SK-N-SH treated with all-trans-retinoic acid at 6 μM for 48 hours (cell line): ENCODE results near the gene KRT71.

Source experiments
- ATAC-seq: fragments of 200-7000 bp; cut with Tn5 transposase; 3 replicates; pipeline ENCODE4 v1.9.1; 2020; ENCODE audit warnings: mild to moderate bottlenecking, moderate library complexity
- ARNTL ChIP-seq: fragments of 450-650 bp; formaldehyde crosslinking; IDR thresholded peaks from 2 replicates; pipeline ENCODE4 v1.5.0; 2020; ENCODE audit warnings: low read depth, mild to moderate bottlenecking, moderate library complexity, borderline replicate concordance
- BACH2 ChIP-seq: fragments of 250-450 bp; sonication (Bioruptor Pico); IDR thresholded peaks from 2 replicates; pipeline ENCODE4 v1.9.0; 2021; ENCODE audit warnings: mild to moderate bottlenecking, borderline replicate concordance
- CREB5 ChIP-seq: fragments of 250-450 bp; sonication (Bioruptor Pico); IDR thresholded peaks from 2 replicates; pipeline ENCODE4 v1.5.1; 2020; ENCODE audit warnings: low read depth, mild to moderate bottlenecking, moderate library complexity
- CSDC2 ChIP-seq: fragments of 250-450 bp; sonication (Bioruptor Pico); IDR thresholded peaks from 2 replicates; pipeline ENCODE4 v1.5.0; 2020; ENCODE audit warnings: mild to moderate bottlenecking, moderate library complexity
- CSRNP3 ChIP-seq: fragments of 250-450 bp; sonication (Bioruptor Pico); IDR thresholded peaks from 2 replicates; pipeline ENCODE4 v1.5.1; 2021; ENCODE audit warnings: mild to moderate bottlenecking, moderate library complexity
- ESRRG ChIP-seq: fragments of 250-450 bp; sonication (Bioruptor Pico); IDR thresholded peaks from 2 replicates; pipeline ENCODE4 v1.6.1; 2021; ENCODE audit warnings: mild to moderate bottlenecking
- GLIS3 ChIP-seq: fragments of 250-450 bp; sonication (Bioruptor Pico); IDR thresholded peaks from 2 replicates; pipeline ENCODE4 v1.5.0; 2020; ENCODE audit warnings: mild to moderate bottlenecking, moderate library complexity
- ISL1 ChIP-seq: fragments of 250-450 bp; sonication (Bioruptor Pico); IDR thresholded peaks from 2 replicates; pipeline ENCODE4 v2.1.2; 2022; ENCODE audit warnings: mild to moderate bottlenecking, moderate library complexity
- OSR1 ChIP-seq: fragments of 250-450 bp; sonication (Bioruptor Pico); IDR thresholded peaks from 2 replicates; pipeline ENCODE4 v1.8.0; 2022; ENCODE audit warnings: moderate library complexity, mild to moderate bottlenecking, inconsistent platforms
- POU6F1 ChIP-seq: fragments of 250-450 bp; sonication (Bioruptor Pico); IDR thresholded peaks from 2 replicates; pipeline ENCODE4 v1.8.0; 2021; ENCODE audit warnings: low read depth, mild to moderate bottlenecking, moderate library complexity, borderline replicate concordance
- PPARA ChIP-seq: fragments of 250-450 bp; sonication (Bioruptor Pico); IDR thresholded peaks from 2 replicates; pipeline ENCODE4 v1.5.0; 2020; ENCODE audit warnings: mild to moderate bottlenecking, borderline replicate concordance
- RARB ChIP-seq: fragments of 250-450 bp; sonication (Bioruptor Pico); IDR thresholded peaks from 2 replicates; pipeline ENCODE4 v1.8.0; 2021; ENCODE audit warnings: mild to moderate bottlenecking, moderate library complexity
- SNAI2 ChIP-seq: fragments of 250-450 bp; sonication (Bioruptor Pico); IDR thresholded peaks from 2 replicates; pipeline ENCODE4 v1.5.0; 2020; ENCODE audit warnings: mild to moderate bottlenecking, moderate library complexity
- TCF4 ChIP-seq: fragments of 250-450 bp; sonication (Bioruptor Pico); IDR thresholded peaks from 2 replicates; pipeline ENCODE4 v1.8.0; 2021; ENCODE audit warnings: mild to moderate bottlenecking, moderate library complexity, borderline replicate concordance
- TOX ChIP-seq: fragments of 250-450 bp; sonication (Bioruptor Pico); IDR thresholded peaks from 2 replicates; pipeline ENCODE4 v1.8.0; 2021; ENCODE audit warnings: mild to moderate bottlenecking, moderate library complexity, borderline replicate concordance
- TSHZ2 ChIP-seq: fragments of 250-450 bp; sonication (Bioruptor Pico); IDR thresholded peaks from 2 replicates; pipeline ENCODE4 v1.5.0; 2020; ENCODE audit warnings: mild to moderate bottlenecking, moderate library complexity
- ZC3H10 ChIP-seq: fragments of 250-450 bp; sonication (Bioruptor Pico); IDR thresholded peaks from 2 replicates; pipeline ENCODE4 v1.5.1; 2021; ENCODE audit warnings: mild to moderate bottlenecking, moderate library complexity
- ZFP3 ChIP-seq: fragments of 250-450 bp; sonication (Bioruptor Pico); IDR thresholded peaks from 2 replicates; pipeline ENCODE4 v1.5.0; 2020; ENCODE audit warnings: mild to moderate bottlenecking, moderate library complexity
- ZFP30 ChIP-seq: fragments of 450-650 bp; formaldehyde crosslinking; IDR thresholded peaks from 2 replicates; pipeline ENCODE4 v1.5.0; 2022; ENCODE audit warnings: mild to moderate bottlenecking, moderate library complexity
- ZNF565 ChIP-seq: fragments of 450-650 bp; formaldehyde crosslinking; conservative IDR thresholded peaks from 2 replicates; pipeline ENCODE4 v1.5.0; 2020; ENCODE audit warnings: low read depth, mild to moderate bottlenecking, moderate library complexity
- ZNF70 ChIP-seq: fragments of 450-650 bp; formaldehyde crosslinking; IDR thresholded peaks from 2 replicates; pipeline ENCODE4 v1.5.0; 2020; ENCODE audit warnings: mild to moderate bottlenecking, moderate library complexity
- ZNF8 ChIP-seq: fragments of 450-650 bp; formaldehyde crosslinking; IDR thresholded peaks from 2 replicates; pipeline ENCODE4 v1.5.0; 2020; ENCODE audit warnings: mild to moderate bottlenecking, moderate library complexity

The KRT71 gene

GRCh38 chr12:52521175-52521567 is 31.8 kb downstream of the KRT71 start:
- TF ChIP-seq POU6F1 (CRISPR knock-in tag) (no peak), CSRNP3 (CRISPR knock-in tag) (no peak), ESRRG (CRISPR knock-in tag) (no peak), TCF4 (CRISPR knock-in tag) (no peak), ZFP3 (CRISPR knock-in tag) (no peak), BACH2 (no peak), ZFP30 (CRISPR knock-in tag) (no peak), PPARA (CRISPR knock-in tag) (no peak), RARB (CRISPR knock-in tag) (no peak), OSR1 (no peak), ZNF565 (CRISPR knock-in tag) (no peak), ZC3H10 (no peak), TOX (no peak), ZNF8 (CRISPR knock-in tag) (no peak), ZNF70 (CRISPR knock-in tag) (no peak), ISL1 (CRISPR knock-in tag) (no peak)
- TF ChIP-seq, all 23 proteins: peak for 0
- no peak for ATAC-seq

- no peak for ATAC-seq
- no peak for TF ChIP-seq CREB5 (CRISPR knock-in tag)
- no peak for TF ChIP-seq ZC3H10
- TF ChIP-seq ARNTL, result no peak
- TF ChIP-seq POU6F1 (CRISPR knock-in tag), result no peak
- no peak for TF ChIP-seq PPARA (CRISPR knock-in tag)
- TF ChIP-seq TSHZ2 (CRISPR knock-in tag), result no peak
- no peak for TF ChIP-seq SNAI2
- no peak for TF ChIP-seq ZNF8 (CRISPR knock-in tag)
- no peak for TF ChIP-seq ZNF565 (CRISPR knock-in tag)
- no peak for TF ChIP-seq CSDC2 (CRISPR knock-in tag)
- no peak for TF ChIP-seq RARB (CRISPR knock-in tag)
- no peak for TF ChIP-seq TOX
- TF ChIP-seq OSR1, result no peak
- no peak for TF ChIP-seq CSRNP3 (CRISPR knock-in tag)
- TF ChIP-seq BACH2, result no peak
- no peak for TF ChIP-seq ESRRG (CRISPR knock-in tag)
- TF ChIP-seq ZNF70 (CRISPR knock-in tag), result no peak
- no peak for TF ChIP-seq ZFP30 (CRISPR knock-in tag)
- TF ChIP-seq GLIS3, result no peak
- no peak for TF ChIP-seq TCF4 (CRISPR knock-in tag)
Observed at GRCh38 chr12:52519826-52520662, 32.9 kb downstream of the KRT71 start, which contains the start of gene KRT5. KRT5 (minus strand) TSS chr12:52520394; CDS start chr12:52520296, 98 bp downstream.
